Liver (tissue), 9 donors: Measurements from ENCODE around the gene CSNK1G3. TPM values are rescaled to one million over a fixed set of nuclear protein-coding genes. Genes with fewer than 3 reads are reported as not detected.

ENCODE experiments used
- DNase-seq: peaks from one replicate; pipeline ENCODE4 v3.0.0-alpha.2; 2017; ENCODE audit warnings: low spot score
- H3K27ac ChIP-seq, 2 donors: one replicate each; pipeline ENCODE4 v1.7.0; 2013; ENCODE audit warnings: inconsistent platforms in 2 of 2, low read length in 2 of 2, control low read depth in 1 of 2, low read depth in 1 of 2, mild to moderate bottlenecking in 1 of 2
- H3K27me3 ChIP-seq, 4 donors: one replicate each; pipeline versions ENCODE4 v1.6.1 to v1.7.0; 2013; ENCODE audit warnings: low read length in 3 of 4, inconsistent platforms in 1 of 4, mild to moderate bottlenecking in 1 of 4, moderate library complexity in 1 of 4; ENCODE audit not compliant: control insufficient read depth in 4 of 4, insufficient read depth in 4 of 4
- H3K36me3 ChIP-seq, 4 donors: one replicate each; pipeline versions ENCODE4 v1.6.1 to v1.7.0; 2013; ENCODE audit warnings: low read length in 3 of 4, mild to moderate bottlenecking in 3 of 4, low read depth in 1 of 4, moderate library complexity in 1 of 4; ENCODE audit not compliant: control insufficient read depth in 4 of 4, insufficient read depth in 3 of 4
- H3K4me1 ChIP-seq, 4 donors: one replicate each; pipeline versions ENCODE4 v1.6.1 to v1.7.0; 2013; ENCODE audit warnings: low read length in 3 of 4, mild to moderate bottlenecking in 3 of 4, moderate library complexity in 1 of 4; ENCODE audit not compliant: control insufficient read depth in 4 of 4, insufficient read depth in 4 of 4
- H3K4me3 ChIP-seq, 3 donors: one replicate each; pipeline versions ENCODE4 v1.6.1 to v1.7.0; 2013; ENCODE audit warnings: low read length in 3 of 3, control low read depth in 1 of 3, low read depth in 1 of 3, mild to moderate bottlenecking in 1 of 3
- H3K9ac ChIP-seq, 2 donors: one replicate each; pipeline ENCODE4 v1.7.0; 2013; ENCODE audit warnings: low read length in 2 of 2, mild to moderate bottlenecking in 2 of 2, moderate library complexity in 2 of 2, control low read depth in 1 of 2, low read depth in 1 of 2
- H3K9me3 ChIP-seq, 4 donors: one replicate each; pipeline versions ENCODE4 v1.6.1 to v1.7.0; 2013; ENCODE audit warnings: low read length in 3 of 4; ENCODE audit not compliant: control insufficient read depth in 4 of 4
- EGR1 ChIP-seq, 2 donors: IDR thresholded peaks; 2 replicates each; pipeline ENCODE4 v1.6.1; 2016 to 2018; ENCODE audit warnings: antibody characterized with exemption in 2 of 2, low read depth in 2 of 2
- FOXA1 ChIP-seq: IDR thresholded peaks from 2 replicates; pipeline ENCODE4 v1.6.1; 2016; ENCODE audit warnings: antibody characterized with exemption
- FOXA2 ChIP-seq: IDR thresholded peaks from 2 replicates; pipeline ENCODE4 v1.6.1; 2016; ENCODE audit warnings: antibody characterized with exemption
- GABPA ChIP-seq, 2 donors: IDR thresholded peaks in 1 of 2; conservative IDR thresholded peaks in 1 of 2; 2 replicates each; pipeline ENCODE4 v1.6.1; 2016; ENCODE audit warnings: antibody characterized with exemption in 2 of 2, mild to moderate bottlenecking in 1 of 2, moderate library complexity in 1 of 2
- HNF4A ChIP-seq, 2 donors: conservative IDR thresholded peaks; 2 replicates each; pipeline ENCODE4 v1.6.1; 2016; ENCODE audit warnings: antibody characterized with exemption in 2 of 2, mild to moderate bottlenecking in 2 of 2
- HNF4G ChIP-seq: IDR thresholded peaks from 2 replicates; pipeline ENCODE4 v1.6.1; 2016; ENCODE audit warnings: antibody characterized with exemption
- JUND ChIP-seq, 2 donors: IDR thresholded peaks; 2 replicates each; pipeline ENCODE4 v1.6.1; 2016; ENCODE audit warnings: antibody characterized with exemption in 2 of 2
- NR2F2 ChIP-seq: IDR thresholded peaks from 2 replicates; pipeline ENCODE4 v1.6.1; 2016; ENCODE audit warnings: antibody characterized with exemption
- RAD21 ChIP-seq, 2 donors: IDR thresholded peaks; 2 replicates each; pipeline ENCODE4 v1.6.1; 2016; ENCODE audit warnings: antibody characterized with exemption in 2 of 2, mild to moderate bottlenecking in 2 of 2
- RXRA ChIP-seq, 2 donors: IDR thresholded peaks; 2 replicates each; pipeline ENCODE4 v1.6.1; 2017 to 2018; ENCODE audit warnings: antibody characterized with exemption in 2 of 2, mild to moderate bottlenecking in 1 of 2
- SP1 ChIP-seq: IDR thresholded peaks from 2 replicates; pipeline ENCODE4 v1.6.1; 2018; ENCODE audit warnings: antibody characterized with exemption, mild to moderate bottlenecking
- TAF1 ChIP-seq: conservative IDR thresholded peaks from 2 replicates; pipeline ENCODE4 v1.6.1; 2016; ENCODE audit warnings: antibody characterized with exemption, mild to moderate bottlenecking
- YY1 ChIP-seq: IDR thresholded peaks from 2 replicates; pipeline ENCODE4 v1.6.1; 2016; ENCODE audit warnings: antibody characterized with exemption, mild to moderate bottlenecking
- WGBS: extraction: QIAGEN DNeasy Blood & Tissue Kit; methylation state at CpG from one replicate; pipeline ENCODE4 v1.1.7; 2013; 5-methylcytosine and 5-hydroxymethylcytosine counted together
- polyA plus RNA-seq, 2 donors: library from polyadenylated mRNA; stranded (reverse) in 1 of 2; unstranded in 1 of 2; fragments of 200-250 nt in 1 of 2; fragments of >200 nt in 1 of 2; fragmentation: Nextera tagmentation in 1 of 2; extraction: Ambion mirVana in 1 of 2; gene quantifications; one replicate each; pipeline versions ENCODE4 v1.2.1 to v1.2.3, GENCODE V29; 2013 to 2015
- total RNA-seq, 2 donors: library from RNA; depleted of rRNA; stranded (reverse); fragments of >200 nt; gene quantifications; one replicate each; pipeline ENCODE4 v1.2.3, GENCODE V29; 2014
- TF ChIP-seq, protein P1 (sequence below): IDR thresholded peaks from 2 replicates; pipeline ENCODE4 v1.6.1; 2016; ENCODE audit warnings: antibody characterized with exemption, mild to moderate bottlenecking
- TF ChIP-seq, protein P2 (sequence below): IDR thresholded peaks from 2 replicates; pipeline ENCODE4 v1.6.1; 2016; ENCODE audit warnings: antibody characterized with exemption
- TF ChIP-seq, protein P3 (sequence below): IDR thresholded peaks from 2 replicates; pipeline ENCODE4 v1.6.1; 2016; ENCODE audit warnings: antibody characterized with exemption
- TF ChIP-seq, protein P4 (sequence below): fragments of 150-350 bp; IDR thresholded peaks from 2 replicates; pipeline ENCODE4 v1.5.1; 2017; ENCODE audit warnings: improper control_type of control experiment, low read depth, low read length; ENCODE audit not compliant: missing input control
- TF ChIP-seq, protein P5 (sequence below): IDR thresholded peaks from 2 replicates; pipeline ENCODE4 v1.6.1; 2016; ENCODE audit warnings: antibody characterized with exemption
- donor health status: healthy.
- donor health status: healthy.
- donor health status: healthy.
- donor health status: healthy.
- donor health status: healthy.

CSNK1G3 gene
- total and polyA plus RNA-seq, 4 donors: 6.8 to 28.9 (median 15.4) TPM

DNA sequence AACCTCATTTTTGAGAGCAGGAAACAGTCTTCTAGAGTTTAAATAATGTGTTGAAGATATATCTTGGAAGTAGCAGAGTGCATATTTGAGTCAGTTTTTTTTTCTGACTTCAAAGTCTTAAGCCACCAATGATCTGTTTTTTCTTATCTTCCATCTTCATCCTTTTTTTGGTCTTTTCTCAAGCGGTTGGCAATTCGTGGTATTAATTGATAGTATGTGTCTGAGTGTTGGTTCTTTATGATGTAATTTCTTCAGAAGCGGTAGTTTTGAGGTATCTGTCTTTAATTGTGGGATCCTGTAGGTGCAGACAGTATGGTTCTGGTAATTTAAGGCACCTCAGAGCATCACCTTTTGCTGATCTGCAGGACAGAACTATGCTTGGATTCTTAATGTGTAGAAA, 3.9 kb downstream of the CSNK1G3 start:
- no peak for TF ChIP-seq HNF4A (conservative IDR thresholded peaks at IDR 0.05)
- TF ChIP-seq RAD21 (IDR thresholded peaks at IDR 0.05): no peak
- TF ChIP-seq, protein P1, sequence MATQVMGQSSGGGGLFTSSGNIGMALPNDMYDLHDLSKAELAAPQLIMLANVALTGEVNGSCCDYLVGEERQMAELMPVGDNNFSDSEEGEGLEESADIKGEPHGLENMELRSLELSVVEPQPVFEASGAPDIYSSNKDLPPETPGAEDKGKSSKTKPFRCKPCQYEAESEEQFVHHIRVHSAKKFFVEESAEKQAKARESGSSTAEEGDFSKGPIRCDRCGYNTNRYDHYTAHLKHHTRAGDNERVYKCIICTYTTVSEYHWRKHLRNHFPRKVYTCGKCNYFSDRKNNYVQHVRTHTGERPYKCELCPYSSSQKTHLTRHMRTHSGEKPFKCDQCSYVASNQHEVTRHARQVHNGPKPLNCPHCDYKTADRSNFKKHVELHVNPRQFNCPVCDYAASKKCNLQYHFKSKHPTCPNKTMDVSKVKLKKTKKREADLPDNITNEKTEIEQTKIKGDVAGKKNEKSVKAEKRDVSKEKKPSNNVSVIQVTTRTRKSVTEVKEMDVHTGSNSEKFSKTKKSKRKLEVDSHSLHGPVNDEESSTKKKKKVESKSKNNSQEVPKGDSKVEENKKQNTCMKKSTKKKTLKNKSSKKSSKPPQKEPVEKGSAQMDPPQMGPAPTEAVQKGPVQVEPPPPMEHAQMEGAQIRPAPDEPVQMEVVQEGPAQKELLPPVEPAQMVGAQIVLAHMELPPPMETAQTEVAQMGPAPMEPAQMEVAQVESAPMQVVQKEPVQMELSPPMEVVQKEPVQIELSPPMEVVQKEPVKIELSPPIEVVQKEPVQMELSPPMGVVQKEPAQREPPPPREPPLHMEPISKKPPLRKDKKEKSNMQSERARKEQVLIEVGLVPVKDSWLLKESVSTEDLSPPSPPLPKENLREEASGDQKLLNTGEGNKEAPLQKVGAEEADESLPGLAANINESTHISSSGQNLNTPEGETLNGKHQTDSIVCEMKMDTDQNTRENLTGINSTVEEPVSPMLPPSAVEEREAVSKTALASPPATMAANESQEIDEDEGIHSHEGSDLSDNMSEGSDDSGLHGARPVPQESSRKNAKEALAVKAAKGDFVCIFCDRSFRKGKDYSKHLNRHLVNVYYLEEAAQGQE: no peak
- no peak for TF ChIP-seq SP1
- TF ChIP-seq RXRA (IDR thresholded peaks at IDR 0.05): no peak
- TF ChIP-seq NR2F2: no peak
- TF ChIP-seq TAF1: no peak
- no peak for TF ChIP-seq FOXA2
- TF ChIP-seq GABPA (IDR thresholded peaks at IDR 0.05 in 1 of 2, conservative IDR thresholded peaks at IDR 0.05 in 1 of 2): no peak
- no peak for TF ChIP-seq JUND (IDR thresholded peaks at IDR 0.05)
- no peak for TF ChIP-seq HNF4G
- TF ChIP-seq EGR1 (IDR thresholded peaks at IDR 0.05; ENCODE audit: low read depth in 2 of 2): no peak
- TF ChIP-seq, protein P2, sequence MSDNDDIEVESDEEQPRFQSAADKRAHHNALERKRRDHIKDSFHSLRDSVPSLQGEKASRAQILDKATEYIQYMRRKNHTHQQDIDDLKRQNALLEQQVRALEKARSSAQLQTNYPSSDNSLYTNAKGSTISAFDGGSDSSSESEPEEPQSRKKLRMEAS: no peak
- TF ChIP-seq YY1: no peak
- TF ChIP-seq, protein P3, sequence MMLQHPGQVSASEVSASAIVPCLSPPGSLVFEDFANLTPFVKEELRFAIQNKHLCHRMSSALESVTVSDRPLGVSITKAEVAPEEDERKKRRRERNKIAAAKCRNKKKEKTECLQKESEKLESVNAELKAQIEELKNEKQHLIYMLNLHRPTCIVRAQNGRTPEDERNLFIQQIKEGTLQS: no peak
- TF ChIP-seq FOXA1: no peak
- TF ChIP-seq, protein P4, sequence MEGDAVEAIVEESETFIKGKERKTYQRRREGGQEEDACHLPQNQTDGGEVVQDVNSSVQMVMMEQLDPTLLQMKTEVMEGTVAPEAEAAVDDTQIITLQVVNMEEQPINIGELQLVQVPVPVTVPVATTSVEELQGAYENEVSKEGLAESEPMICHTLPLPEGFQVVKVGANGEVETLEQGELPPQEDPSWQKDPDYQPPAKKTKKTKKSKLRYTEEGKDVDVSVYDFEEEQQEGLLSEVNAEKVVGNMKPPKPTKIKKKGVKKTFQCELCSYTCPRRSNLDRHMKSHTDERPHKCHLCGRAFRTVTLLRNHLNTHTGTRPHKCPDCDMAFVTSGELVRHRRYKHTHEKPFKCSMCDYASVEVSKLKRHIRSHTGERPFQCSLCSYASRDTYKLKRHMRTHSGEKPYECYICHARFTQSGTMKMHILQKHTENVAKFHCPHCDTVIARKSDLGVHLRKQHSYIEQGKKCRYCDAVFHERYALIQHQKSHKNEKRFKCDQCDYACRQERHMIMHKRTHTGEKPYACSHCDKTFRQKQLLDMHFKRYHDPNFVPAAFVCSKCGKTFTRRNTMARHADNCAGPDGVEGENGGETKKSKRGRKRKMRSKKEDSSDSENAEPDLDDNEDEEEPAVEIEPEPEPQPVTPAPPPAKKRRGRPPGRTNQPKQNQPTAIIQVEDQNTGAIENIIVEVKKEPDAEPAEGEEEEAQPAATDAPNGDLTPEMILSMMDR: no peak
- TF ChIP-seq, protein P5, sequence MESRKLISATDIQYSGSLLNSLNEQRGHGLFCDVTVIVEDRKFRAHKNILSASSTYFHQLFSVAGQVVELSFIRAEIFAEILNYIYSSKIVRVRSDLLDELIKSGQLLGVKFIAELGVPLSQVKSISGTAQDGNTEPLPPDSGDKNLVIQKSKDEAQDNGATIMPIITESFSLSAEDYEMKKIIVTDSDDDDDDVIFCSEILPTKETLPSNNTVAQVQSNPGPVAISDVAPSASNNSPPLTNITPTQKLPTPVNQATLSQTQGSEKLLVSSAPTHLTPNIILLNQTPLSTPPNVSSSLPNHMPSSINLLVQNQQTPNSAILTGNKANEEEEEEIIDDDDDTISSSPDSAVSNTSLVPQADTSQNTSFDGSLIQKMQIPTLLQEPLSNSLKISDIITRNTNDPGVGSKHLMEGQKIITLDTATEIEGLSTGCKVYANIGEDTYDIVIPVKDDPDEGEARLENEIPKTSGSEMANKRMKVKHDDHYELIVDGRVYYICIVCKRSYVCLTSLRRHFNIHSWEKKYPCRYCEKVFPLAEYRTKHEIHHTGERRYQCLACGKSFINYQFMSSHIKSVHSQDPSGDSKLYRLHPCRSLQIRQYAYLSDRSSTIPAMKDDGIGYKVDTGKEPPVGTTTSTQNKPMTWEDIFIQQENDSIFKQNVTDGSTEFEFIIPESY: no peak
- no peak for DNase-seq
- H3K27ac ChIP-seq: no peak overlapping the region

More for the DNA sequence above, 3.9 kb downstream of the CSNK1G3 start:
- Histone ChIP-seq H3K27me3 (no peaks in the 10 kb centered on the region), H3K4me1 (peaks cover 4 to 37% (median 11%) of the 10 kb centered on the region in 4 donors), H3K9me3 (no peaks in the 10 kb centered on the region), H3K4me3 (no peak overlapping the region), H3K36me3 (no peaks in the 10 kb centered on the region), H3K9ac (no peak overlapping the region)
- WGBS: 85% methylated on average over 3 of the region's 3 CpGs
